Hypothalamus (tissue), 51 donors: ENCODE results near the gene ACADVL.

Experiments
- DNase-seq, 51 donors: peaks; one replicate each; lab custom pipeline; 2025; lab: John Stamatoyannopoulos, UW

The ACADVL gene

GRCh38 chr17:7263801-7264078 lies 44.0 kb downstream of the ACADVL start:
- DNase-seq, result no peak

DNA sequence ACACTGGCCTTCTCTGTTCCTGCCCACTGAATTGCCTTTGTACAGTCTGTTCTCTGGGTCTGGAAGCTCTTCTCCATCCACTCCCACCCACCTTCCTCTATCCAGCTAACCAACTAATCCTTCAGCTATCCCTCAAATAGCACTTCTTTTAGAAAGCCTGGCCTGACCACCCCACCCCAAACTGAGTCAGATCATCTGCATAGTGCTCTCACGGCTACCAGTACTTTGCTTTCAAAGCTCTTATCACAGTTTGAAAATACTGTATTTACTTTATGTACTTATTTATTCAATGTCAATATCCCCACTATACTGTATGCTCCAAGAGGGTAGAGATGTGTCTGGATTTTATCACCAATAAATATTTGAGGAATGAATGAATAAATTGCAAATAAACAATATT lies 47.0 kb downstream of the ACADVL start:
- DNase-seq, result no peak
